H1 (cell line): ENCODE data around the gene PTPMT1. TPM values are rescaled to one million over a fixed set of nuclear protein-coding genes. Genes with fewer than 3 reads are reported as not detected.

Experiments used
- CTCF ChIA-PET: fragments of 300-600 bp; sonication (Branson Sonifier 250); formaldehyde crosslinking; loops from one replicate; lab custom pipeline; 2021; ENCODE audit not compliant: partially characterized antibody; lab: Charles Lee
- POLR2A ChIA-PET: fragments of 300-600 bp; sonication (Branson Sonifier 250); formaldehyde crosslinking; loops from one replicate; lab custom pipeline; 2021; ENCODE audit warnings: inconsistent platforms; ENCODE audit not compliant: partially characterized antibody; lab: Charles Lee
- DNase-seq, 2 experiments: peaks; one replicate each; pipeline versions ENCODE4 v3.0.0 to v3.0.0-alpha.2; 2010 to 2022; ENCODE audit warnings: low spot score in 2 of 2, low read depth in 1 of 2, mixed read lengths in 1 of 2
- FAIRE-seq: peaks from 2 replicates; lab custom pipeline; 2011; peaks lifted over from hg19 to GRCh38; lab: Jason Lieb, UNC
- H2AFZ ChIP-seq: 2 replicates; pipeline ENCODE4 v1.8.1; 2012; ENCODE audit warnings: low read length, inconsistent platforms
- H2AK5ac ChIP-seq: 2 replicates; pipeline ENCODE4 v1.6.1; 2013; ENCODE audit warnings: low read depth, low read length
- H2BK120ac ChIP-seq: replicated peaks from 2 replicates; pipeline ENCODE3; 2013; ENCODE audit warnings: low read depth, low read length, inconsistent platforms
- H2BK12ac ChIP-seq: 2 replicates; pipeline ENCODE4 v1.6.1; 2013; ENCODE audit warnings: low read depth, low read length
- H2BK15ac ChIP-seq: 2 replicates; pipeline ENCODE4 v1.6.1; 2013; ENCODE audit warnings: low read length
- H2BK20ac ChIP-seq: 2 replicates; pipeline ENCODE4 v1.6.1; 2013; ENCODE audit warnings: low read length
- H2BK5ac ChIP-seq: 2 replicates; pipeline ENCODE4 v1.6.1; 2013; ENCODE audit warnings: low read depth, low read length
- H3K14ac ChIP-seq: 2 replicates; pipeline ENCODE4 v1.6.1; 2013; ENCODE audit warnings: inconsistent platforms; ENCODE audit not compliant: insufficient read length
- H3K18ac ChIP-seq: 2 replicates; pipeline ENCODE4 v1.6.1; 2013; ENCODE audit warnings: low read length; ENCODE audit errors: extremely low read depth
- H3K23ac ChIP-seq: 2 replicates; pipeline ENCODE4 v1.6.1; 2013; ENCODE audit warnings: inconsistent platforms; ENCODE audit not compliant: insufficient read length
- H3K23me2 ChIP-seq: 2 replicates; pipeline ENCODE4 v1.6.1; 2013; ENCODE audit warnings: low read depth, low read length
- H3K27ac ChIP-seq: 2 replicates; pipeline ENCODE4 v1.6.1; 2011; ENCODE audit warnings: low read depth, low read length, inconsistent platforms
- H3K27me3 ChIP-seq, 4 experiments: replicated peaks in 1 of 4; 1 replicate in 1 of 4; 2 replicates in 3 of 4; pipeline versions ENCODE4 v1.6.1 to v1.8.1; 2011 to 2013; ENCODE audit warnings: low read length in 3 of 4, mild to moderate bottlenecking in 3 of 4, inconsistent platforms in 2 of 4, mixed read lengths in 2 of 4, moderate library complexity in 1 of 4; ENCODE audit not compliant: control insufficient read depth in 3 of 4, insufficient read depth in 3 of 4; ENCODE audit errors: extremely low read depth in 1 of 4
- H3K36me3 ChIP-seq, 4 experiments: 2 replicates each; pipeline versions ENCODE4 v1.6.1 to v1.8.1; 2011 to 2013; ENCODE audit warnings: mild to moderate bottlenecking in 4 of 4, low read length in 3 of 4, moderate library complexity in 2 of 4, control low read depth in 1 of 4, inconsistent platforms in 1 of 4; ENCODE audit not compliant: insufficient read depth in 4 of 4, control insufficient read depth in 2 of 4
- H3K4ac ChIP-seq: replicated peaks from 2 replicates; pipeline ENCODE3; 2013; ENCODE audit warnings: low read length, low read depth, mixed read lengths, inconsistent platforms; ENCODE audit not compliant: insufficient read length
- H3K4me1 ChIP-seq, 4 experiments: replicated peaks in 1 of 4; 1 replicate in 1 of 4; 2 replicates in 3 of 4; pipeline versions ENCODE4 v1.6.1 to v1.8.1; 2011 to 2013; ENCODE audit warnings: low read length in 3 of 4, inconsistent platforms in 2 of 4, mixed read lengths in 1 of 4; ENCODE audit not compliant: insufficient read depth in 4 of 4, control insufficient read depth in 3 of 4
- H3K4me2 ChIP-seq, 2 experiments: 2 replicates each; pipeline versions ENCODE4 v1.6.1 to v1.8.1; 2011 to 2013; ENCODE audit warnings: low read depth in 2 of 2, low read length in 2 of 2, control low read depth in 1 of 2, inconsistent platforms in 1 of 2, mild to moderate bottlenecking in 1 of 2; ENCODE audit not compliant: insufficient read depth in 1 of 2
- H3K4me3 ChIP-seq, 4 experiments: fragments of 200-600, 300-600 bp in 1 of 4; sonication (generic), shearing (Covaris generic), sonication (Bioruptor Twin) in 1 of 4; 2 replicates each; pipeline versions ENCODE4 v1.5.1 to v1.8.1; 2011 to 2016; ENCODE audit warnings: low read length in 4 of 4, low read depth in 3 of 4, control low read depth in 2 of 4, inconsistent platforms in 2 of 4, mild to moderate bottlenecking in 2 of 4, mixed read lengths in 1 of 4, moderate library complexity in 1 of 4; ENCODE audit not compliant: insufficient read depth in 2 of 4; ENCODE audit errors: extremely low read depth in 1 of 4
- H3K56ac ChIP-seq: replicated peaks from 2 replicates; pipeline ENCODE3; 2013; ENCODE audit warnings: low read depth, mild to moderate bottlenecking, mixed read lengths, low read length, inconsistent platforms; ENCODE audit not compliant: insufficient read length
- H3K79me1 ChIP-seq: 2 replicates; pipeline ENCODE4 v1.6.1; 2013; ENCODE audit warnings: low read depth, low read length, control low read depth
- H3K79me2 ChIP-seq, 2 experiments: 2 replicates each; pipeline versions ENCODE4 v1.6.1 to v1.8.1; 2012 to 2013; ENCODE audit warnings: low read length in 2 of 2, mild to moderate bottlenecking in 2 of 2, inconsistent platforms in 1 of 2; ENCODE audit not compliant: insufficient read depth in 2 of 2, control insufficient read depth in 1 of 2
- H3K9ac ChIP-seq, 4 experiments: replicated peaks in 1 of 4; 1 replicate in 1 of 4; 2 replicates in 3 of 4; pipeline versions ENCODE4 v1.6.1 to v1.8.1; 2011 to 2013; ENCODE audit warnings: low read depth in 3 of 4, low read length in 3 of 4, control low read depth in 2 of 4, mild to moderate bottlenecking in 2 of 4, moderate library complexity in 2 of 4, inconsistent platforms in 1 of 4; ENCODE audit errors: extremely low read depth in 1 of 4
- H3K9me3 ChIP-seq, 2 experiments: 2 replicates each; pipeline versions ENCODE4 v1.6.1 to v1.8.1; 2012 to 2013; ENCODE audit warnings: mild to moderate bottlenecking in 2 of 2, moderate library complexity in 2 of 2, control low read depth in 1 of 2, inconsistent platforms in 1 of 2, low read depth in 1 of 2, low read length in 1 of 2, mixed read lengths in 1 of 2; ENCODE audit not compliant: insufficient read depth in 2 of 2
- H4K20me1 ChIP-seq, 2 experiments: replicated peaks in 1 of 2; 2 replicates each; pipeline versions ENCODE3 to v1.8.1; 2011 to 2013; ENCODE audit warnings: inconsistent platforms in 2 of 2, low read length in 2 of 2, mild to moderate bottlenecking in 1 of 2; ENCODE audit not compliant: insufficient read depth in 2 of 2, control insufficient read depth in 1 of 2
- H4K5ac ChIP-seq: 2 replicates; pipeline ENCODE4 v1.6.1; 2013; ENCODE audit warnings: low read length, low read depth, mixed read lengths, inconsistent platforms; ENCODE audit not compliant: insufficient read length
- H4K8ac ChIP-seq: 2 replicates; pipeline ENCODE4 v1.8.0; 2013; ENCODE audit warnings: mild to moderate bottlenecking, moderate library complexity, low read length, inconsistent platforms; ENCODE audit not compliant: insufficient read depth; ENCODE audit errors: extremely low read depth
- H4K91ac ChIP-seq: replicated peaks from 2 replicates; pipeline ENCODE3; 2013; ENCODE audit warnings: low read length, mixed read lengths, inconsistent platforms; ENCODE audit not compliant: insufficient read length
- EZH2 ChIP-seq: fragments of 200-600 bp; sonication (generic); IDR thresholded peaks from 2 replicates; pipeline ENCODE4 v1.7.1; 2012; ENCODE audit warnings: low read depth, mild to moderate bottlenecking, moderate library complexity, low read length, inconsistent platforms; ENCODE audit not compliant: severe bottlenecking
- JUN ChIP-seq: IDR thresholded peaks from 2 replicates; pipeline ENCODE4 v1.6.1; 2011; ENCODE audit warnings: low read depth, mild to moderate bottlenecking, improper control_type of control experiment, low read length
- POLR2AphosphoS5 ChIP-seq: IDR thresholded peaks from 2 replicates; pipeline ENCODE4 v1.6.1; 2011; ENCODE audit warnings: low read depth, low read length
- RXRA ChIP-seq: IDR thresholded peaks from 2 replicates; pipeline ENCODE4 v1.6.1; 2011; ENCODE audit warnings: low read depth, mild to moderate bottlenecking, low read length, moderate library complexity; ENCODE audit not compliant: insufficient read depth
- TBP ChIP-seq: IDR thresholded peaks from 2 replicates; pipeline ENCODE4 v1.6.1; 2011; ENCODE audit warnings: low read depth, low read length, improper control_type of control experiment
- WGBS, 2 experiments: shearing (Covaris generic) in 1 of 2; methylation state at CpG; one replicate each; pipeline versions ENCODE4 v1.1.6 to v1.1.7; 2013 to 2015; ENCODE audit warnings: low lambda C conversion rate in 2 of 2, mixed read lengths in 2 of 2, inconsistent platforms in 1 of 2, low coverage in 1 of 2, missing lambda C conversion rate in 1 of 2; ENCODE audit not compliant: insufficient replicate concordance in 2 of 2, insufficient coverage in 1 of 2, insufficient read length in 1 of 2; ENCODE audit errors: extremely low coverage in 1 of 2, missing lambda C conversion rate in 1 of 2; 5-methylcytosine and 5-hydroxymethylcytosine counted together
- polyA plus RNA-seq, 7 experiments: library from polyadenylated mRNA; depleted of rRNA in 3 of 7; stranded (reverse) in 5 of 7; unstranded in 2 of 7; fragments of >200 nt in 5 of 7; fragments of 200-250 nt in 2 of 7; gene quantifications; 1 replicate in 5 of 7; 2 replicates in 1 of 7; 4 replicates in 1 of 7; pipeline versions ENCODE4 v1.2.1 to v1.2.3, GENCODE V29; 2011 to 2013; ENCODE audit warnings: missing spikeins in 2 of 7, mixed read lengths in 2 of 7
- total RNA-seq: library from RNA; stranded (reverse); fragmentation: NEBNext Ultra II Directional; extraction: Animal tissue kit (Norgen Biotek cat#: 25700); gene quantifications from 2 replicates; pipeline ENCODE4 v1.2.1, GENCODE V29; 2021
- TF ChIP-seq, protein P1 (sequence below): IDR thresholded peaks from 2 replicates; pipeline ENCODE4 v1.6.1; 2012; ENCODE audit warnings: low read length, inconsistent platforms

The PTPMT1 gene
- total and polyA plus RNA-seq, 2 of the 8 experiments (the other 6 are each of a cell fraction or from before 2014, with no cell fraction given): 44.8 to 105 TPM

DNA sequence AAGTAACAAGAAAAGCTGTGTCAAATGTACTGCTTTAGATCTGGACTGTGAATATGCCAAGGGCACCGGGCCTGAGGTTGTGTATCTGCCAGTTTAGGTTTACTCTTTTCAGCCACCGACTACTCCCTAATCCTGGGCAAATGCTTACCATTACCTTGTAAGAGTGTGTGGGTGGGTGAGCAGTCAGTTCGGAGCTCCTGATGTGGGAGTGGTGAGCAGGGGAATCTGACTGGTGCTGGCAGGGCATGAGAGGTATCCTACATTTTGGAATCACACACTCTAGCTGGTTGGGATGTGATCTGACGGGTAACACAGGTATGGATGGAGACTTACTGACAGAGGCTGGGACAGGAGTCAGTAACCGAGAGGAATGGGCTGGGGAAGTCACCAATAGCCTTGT, 18.4 kb downstream of the PTPMT1 start:
- Histone ChIP-seq H3K4me2 (no peak overlapping the region), H3K9me3 (no peaks in the 10 kb centered on the region), H4K8ac (no peak overlapping the region), H4K20me1 (peaks cover 2 to 3% of the 10 kb centered on the region in 2 experiments), H3K23me2 (peaks cover 4% of the 10 kb centered on the region; the same call in 1 of the 2 replicates), H3K36me3 (peaks cover 23 to 36% (median 35%) of the 10 kb centered on the region in 4 experiments), H2BK12ac (no peak overlapping the region), H3K9ac (no peak overlapping the region), H2BK120ac (no peak overlapping the region), H2AFZ (no peak overlapping the region), H3K79me1 (no peaks in the 10 kb centered on the region; the same call in 1 of the 2 replicates), H3K27ac (no peak overlapping the region), H2BK15ac (no peak overlapping the region), H3K27me3 (no peaks in the 10 kb centered on the region), H3K14ac (no peak overlapping the region), H4K91ac (no peak overlapping the region), H3K56ac (no peak overlapping the region), H2BK5ac (no peak overlapping the region; the same call in 1 of the 2 replicates), H3K4me1 (no peaks in the 10 kb centered on the region; a peak in 1 of 7 replicates), H3K23ac (no peak overlapping the region), H3K4me3 (no peak overlapping the region), H3K18ac (no peak overlapping the region), H3K79me2 (peaks cover 0 to 18% of the 10 kb centered on the region in 2 experiments; a peak in 3 of 4 replicates), H2AK5ac (no peak overlapping the region), H3K4ac (no peak overlapping the region), H2BK20ac (no peak overlapping the region), H4K5ac (no peak overlapping the region)
- POLR2A ChIA-PET: interaction anchor here (0.5 to 3.3 kb wide), 7 partner anchors 9 to 93 kb away, joined by 3 to 25 read pairs (median 3); no protein-coding TSS in a partner anchor
- CTCF ChIA-PET: interaction anchor here (1.3 kb wide), 1 partner anchor 33 kb away, joined by 4 read pairs; no protein-coding TSS in a partner anchor
- WGBS, 2 experiments: 93% methylated on average over 5 of the region's 5 CpGs; no CpG with 5 or more reads in 1 of the 2 experiments
- DNase-seq: no peak
- FAIRE-seq: no peak
- TF ChIP-seq EZH2: no peak
- TF ChIP-seq JUN: no peak
- TF ChIP-seq RXRA: no peak
- no peak for TF ChIP-seq TBP
- TF ChIP-seq, protein P1, sequence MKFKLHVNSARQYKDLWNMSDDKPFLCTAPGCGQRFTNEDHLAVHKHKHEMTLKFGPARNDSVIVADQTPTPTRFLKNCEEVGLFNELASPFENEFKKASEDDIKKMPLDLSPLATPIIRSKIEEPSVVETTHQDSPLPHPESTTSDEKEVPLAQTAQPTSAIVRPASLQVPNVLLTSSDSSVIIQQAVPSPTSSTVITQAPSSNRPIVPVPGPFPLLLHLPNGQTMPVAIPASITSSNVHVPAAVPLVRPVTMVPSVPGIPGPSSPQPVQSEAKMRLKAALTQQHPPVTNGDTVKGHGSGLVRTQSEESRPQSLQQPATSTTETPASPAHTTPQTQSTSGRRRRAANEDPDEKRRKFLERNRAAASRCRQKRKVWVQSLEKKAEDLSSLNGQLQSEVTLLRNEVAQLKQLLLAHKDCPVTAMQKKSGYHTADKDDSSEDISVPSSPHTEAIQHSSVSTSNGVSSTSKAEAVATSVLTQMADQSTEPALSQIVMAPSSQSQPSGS: no peak
- no peak for TF ChIP-seq POLR2AphosphoS5
